Nephron (organoid): Measurements from ENCODE around the gene CCNY.

ENCODE experiments used
- H3K27ac Mint-ChIP-seq, 3 experiments: 2 replicates each; pipeline ENCODE4 v1.8.0; 2020; ENCODE audit warnings: mixed read lengths in 3 of 3, mild to moderate bottlenecking in 2 of 3, moderate library complexity in 1 of 3
- H3K27me3 Mint-ChIP-seq: 2 replicates; pipeline ENCODE4 v1.8.0; 2021; ENCODE audit warnings: low read depth, mild to moderate bottlenecking, moderate library complexity, mixed read lengths
- H3K36me3 Mint-ChIP-seq: 2 replicates; pipeline ENCODE4 v1.8.0; 2020; ENCODE audit warnings: low read depth, mixed read lengths
- H3K4me1 Mint-ChIP-seq: 2 replicates; pipeline ENCODE4 v1.8.0; 2020; ENCODE audit warnings: mixed read lengths
- H3K4me3 Mint-ChIP-seq, 3 experiments: 2 replicates each; pipeline ENCODE4 v1.8.0; 2020; ENCODE audit warnings: mild to moderate bottlenecking in 3 of 3, mixed read lengths in 3 of 3, moderate library complexity in 2 of 3
- H3K9me3 Mint-ChIP-seq: 2 replicates; pipeline ENCODE4 v1.8.0; 2020; ENCODE audit warnings: mixed read lengths
- TF ChIP-seq, protein P1 (sequence below), 3 experiments: fragments of 200-600 bp; sonication (generic); IDR thresholded peaks; one replicate each; pipeline ENCODE4 v1.5.0; 2021; ENCODE audit warnings: antibody characterized with exemption in 3 of 3; ENCODE audit not compliant: unreplicated experiment in 3 of 3

CCNY gene

DNA sequence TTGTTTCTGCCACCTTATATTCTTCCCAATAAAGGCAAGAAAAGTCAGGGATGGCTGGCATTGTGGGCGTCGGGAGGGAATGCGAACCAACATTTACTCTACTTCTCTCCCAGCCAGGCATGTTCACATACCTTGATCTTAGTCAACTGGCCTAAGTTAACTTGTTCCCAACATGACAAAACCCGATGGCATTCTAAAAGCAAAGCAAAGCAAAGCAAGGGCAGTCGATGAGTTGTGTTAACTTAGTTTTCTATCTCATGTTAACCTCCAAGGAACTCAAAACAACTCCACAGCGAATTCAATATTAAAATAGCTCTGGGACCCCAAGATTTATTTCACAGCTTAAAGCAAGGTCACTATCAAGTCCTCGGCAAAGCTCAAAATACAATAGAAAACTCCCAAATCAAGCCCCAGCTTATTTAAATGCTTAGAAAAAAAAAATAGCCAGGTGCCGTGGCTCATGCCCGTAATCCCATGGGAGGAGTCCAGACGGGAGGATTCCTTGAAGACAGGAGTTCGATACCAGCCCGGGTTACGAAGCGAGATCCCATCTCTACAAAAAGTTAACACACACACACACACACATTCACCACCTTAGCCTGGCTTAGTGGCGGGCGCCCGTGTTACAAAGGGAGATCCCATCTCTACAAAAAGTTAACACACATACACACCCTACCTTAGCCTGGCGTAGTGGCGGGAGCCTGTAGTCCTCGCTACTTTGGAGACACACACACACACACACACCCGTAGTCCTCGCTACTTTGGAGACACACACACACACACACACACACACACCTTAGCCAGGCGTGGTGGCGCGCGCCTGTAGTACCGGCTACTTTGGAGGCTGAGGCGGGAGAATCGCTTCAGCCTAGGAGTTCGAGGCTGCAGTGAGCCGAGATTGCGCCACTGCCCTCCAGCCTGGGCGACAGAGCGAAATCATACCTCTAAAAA is 901 bp upstream of the CCNY start:
- H3K4me3 Mint-ChIP-seq, result peak overlapping the region; percentile 95 to 96 (median 95)
- H3K27me3 Mint-ChIP-seq, result no peaks in the 10 kb centered on the region
- TF ChIP-seq, protein P1, sequence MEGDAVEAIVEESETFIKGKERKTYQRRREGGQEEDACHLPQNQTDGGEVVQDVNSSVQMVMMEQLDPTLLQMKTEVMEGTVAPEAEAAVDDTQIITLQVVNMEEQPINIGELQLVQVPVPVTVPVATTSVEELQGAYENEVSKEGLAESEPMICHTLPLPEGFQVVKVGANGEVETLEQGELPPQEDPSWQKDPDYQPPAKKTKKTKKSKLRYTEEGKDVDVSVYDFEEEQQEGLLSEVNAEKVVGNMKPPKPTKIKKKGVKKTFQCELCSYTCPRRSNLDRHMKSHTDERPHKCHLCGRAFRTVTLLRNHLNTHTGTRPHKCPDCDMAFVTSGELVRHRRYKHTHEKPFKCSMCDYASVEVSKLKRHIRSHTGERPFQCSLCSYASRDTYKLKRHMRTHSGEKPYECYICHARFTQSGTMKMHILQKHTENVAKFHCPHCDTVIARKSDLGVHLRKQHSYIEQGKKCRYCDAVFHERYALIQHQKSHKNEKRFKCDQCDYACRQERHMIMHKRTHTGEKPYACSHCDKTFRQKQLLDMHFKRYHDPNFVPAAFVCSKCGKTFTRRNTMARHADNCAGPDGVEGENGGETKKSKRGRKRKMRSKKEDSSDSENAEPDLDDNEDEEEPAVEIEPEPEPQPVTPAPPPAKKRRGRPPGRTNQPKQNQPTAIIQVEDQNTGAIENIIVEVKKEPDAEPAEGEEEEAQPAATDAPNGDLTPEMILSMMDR (IDR thresholded peaks at IDR 0.05; ENCODE audit: unreplicated experiment in 3 of 3), result no peak
- H3K9me3 Mint-ChIP-seq, result no peaks in the 10 kb centered on the region
- H3K36me3 Mint-ChIP-seq, result peaks cover 15% of the 10 kb centered on the region
- H3K27ac Mint-ChIP-seq, result peak overlapping the region; percentile 57 to 93 (median 87)
- peaks cover 74% of the 10 kb centered on the region for H3K4me1 Mint-ChIP-seq

DNA sequence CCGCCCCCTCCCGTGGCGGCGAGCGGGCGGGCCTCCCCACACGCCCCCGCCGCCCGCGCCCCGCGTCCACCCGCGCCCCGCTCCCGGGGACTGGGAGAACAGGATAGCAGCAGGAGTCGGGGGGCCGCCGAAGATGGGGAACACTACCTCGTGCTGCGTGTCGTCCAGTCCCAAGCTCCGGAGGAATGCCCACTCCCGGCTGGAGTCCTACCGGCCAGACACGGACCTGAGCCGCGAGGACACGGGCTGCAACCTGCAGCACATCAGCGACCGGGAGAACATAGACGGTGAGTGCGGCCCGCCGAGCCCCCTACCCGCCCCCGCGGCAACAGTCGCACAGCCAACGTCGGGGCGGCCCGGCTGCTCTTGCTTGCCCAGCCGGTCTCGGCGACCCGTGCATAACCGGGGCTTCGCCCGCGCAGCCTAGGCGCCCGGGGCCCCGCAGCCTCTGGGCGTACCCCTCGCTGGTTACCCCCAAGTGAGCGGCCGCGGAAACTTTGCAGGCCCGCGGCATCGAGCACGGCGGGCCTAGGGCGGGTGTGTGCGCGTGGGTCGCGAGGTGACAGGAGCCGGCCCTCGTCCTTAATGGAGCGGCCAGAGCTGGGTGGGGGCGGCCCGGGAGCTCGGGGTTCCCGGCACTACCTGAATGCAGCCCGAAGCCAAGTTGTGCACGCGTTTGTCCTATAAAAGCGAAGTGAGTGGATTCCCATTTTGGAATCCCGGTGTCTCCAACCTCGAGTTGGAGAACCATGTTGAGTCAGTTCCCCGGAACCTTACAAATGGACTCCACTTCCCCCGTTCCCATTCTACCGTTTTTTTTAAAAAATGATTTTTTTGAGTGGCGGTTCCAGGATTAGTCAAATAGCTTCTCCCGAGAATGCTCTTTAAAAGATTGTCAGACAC is 863 bp downstream of the CCNY start:
- H3K36me3 Mint-ChIP-seq, result peaks cover 15% of the 10 kb centered on the region
- H3K27me3 Mint-ChIP-seq, result no peaks in the 10 kb centered on the region
- TF ChIP-seq, protein P1 (IDR thresholded peaks at IDR 0.05; ENCODE audit: unreplicated experiment in 3 of 3), result no peak
- H3K27ac Mint-ChIP-seq, result peak overlapping the region; percentile 44 to 85 (median 56)
- no peaks in the 10 kb centered on the region for H3K9me3 Mint-ChIP-seq
- peaks cover 75% of the 10 kb centered on the region for H3K4me1 Mint-ChIP-seq
- H3K4me3 Mint-ChIP-seq, result peak overlapping the region; percentile 87 to 90 (median 88)

DNA sequence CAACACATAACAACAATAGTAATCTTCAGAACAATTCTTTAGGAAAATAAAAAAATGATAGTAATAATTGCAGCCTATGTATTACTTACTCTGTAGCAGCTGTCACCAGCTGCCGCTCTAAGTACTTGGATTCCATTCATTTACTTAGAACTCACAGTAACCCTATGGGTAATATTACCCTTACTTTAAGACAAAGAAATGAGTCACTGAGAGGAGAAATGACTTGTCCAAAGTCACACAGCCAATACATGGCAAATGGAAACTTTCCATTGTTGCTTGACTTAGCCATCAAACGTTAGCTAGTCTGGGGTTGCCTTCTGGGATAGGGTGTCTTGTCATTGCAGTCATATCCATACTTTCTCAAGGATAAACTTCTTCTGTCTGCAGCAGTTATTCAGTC is 3.6 kb downstream of the CCNY start:
- H3K4me3 Mint-ChIP-seq, result peak overlapping the region in 2 of 3 experiments; percentile 88 to 90
- H3K9me3 Mint-ChIP-seq, result no peaks in the 10 kb centered on the region
- H3K36me3 Mint-ChIP-seq, result no peaks in the 10 kb centered on the region
- peaks cover 59% of the 10 kb centered on the region for H3K4me1 Mint-ChIP-seq
- H3K27me3 Mint-ChIP-seq, result no peaks in the 10 kb centered on the region
- TF ChIP-seq, protein P1 (IDR thresholded peaks at IDR 0.05; ENCODE audit: unreplicated experiment in 3 of 3), result no peak
- peak overlapping the region in 2 of 3 experiments; percentile 10 to 16 for H3K27ac Mint-ChIP-seq

DNA sequence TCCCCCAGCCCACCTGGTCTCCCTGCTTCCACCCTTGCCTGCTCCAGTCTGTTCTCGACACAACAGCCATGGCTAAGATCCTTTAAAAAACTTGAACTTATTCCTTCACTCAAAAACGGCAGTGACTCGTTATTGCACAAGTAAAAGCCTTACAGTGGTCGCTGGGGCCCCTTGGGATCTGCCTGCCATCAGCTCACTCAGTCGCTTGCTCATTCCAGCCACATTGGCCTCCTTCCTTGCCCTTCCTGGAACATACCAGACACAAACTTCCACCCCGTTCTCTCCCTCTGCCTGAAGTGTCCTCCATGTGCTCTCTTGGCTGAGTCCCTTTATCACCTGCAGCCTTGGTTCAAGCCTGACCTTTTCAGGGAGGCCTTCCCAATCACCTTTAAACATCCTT is 4.7 kb downstream of the CCNY start:
- peak overlapping the region; percentile 9 to 65 (median 28) for H3K4me3 Mint-ChIP-seq
- no peaks in the 10 kb centered on the region for H3K36me3 Mint-ChIP-seq
- H3K27ac Mint-ChIP-seq, result peak overlapping the region; percentile 4 to 37 (median 31)
- peaks cover 57% of the 10 kb centered on the region for H3K4me1 Mint-ChIP-seq
- no peaks in the 10 kb centered on the region for H3K27me3 Mint-ChIP-seq
- TF ChIP-seq, protein P1 (IDR thresholded peaks at IDR 0.05; ENCODE audit: unreplicated experiment in 3 of 3), result no peak
- no peaks in the 10 kb centered on the region for H3K9me3 Mint-ChIP-seq

DNA sequence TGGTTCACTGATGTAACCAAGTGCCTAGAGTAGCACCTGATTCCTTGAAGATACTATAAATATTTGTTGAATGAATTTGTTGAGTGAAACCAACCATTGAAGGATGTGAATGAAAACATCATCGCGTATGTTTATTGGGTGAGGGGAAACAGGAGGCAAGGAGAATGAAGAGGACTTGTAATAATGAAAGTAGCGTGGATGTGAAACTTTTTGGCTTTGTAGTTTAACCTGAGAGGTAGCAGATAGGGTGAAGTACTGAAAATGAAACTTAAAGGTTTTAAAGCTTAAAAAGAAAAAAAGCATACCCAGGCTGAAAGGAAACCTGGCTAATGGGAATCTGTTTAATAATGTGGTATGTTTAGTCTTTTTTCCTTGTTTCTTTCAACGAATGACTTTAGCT is 5.2 kb downstream of the CCNY start:
- no peak overlapping the region for H3K4me3 Mint-ChIP-seq
- peaks cover 62% of the 10 kb centered on the region for H3K4me1 Mint-ChIP-seq
- H3K9me3 Mint-ChIP-seq, result no peaks in the 10 kb centered on the region
- TF ChIP-seq, protein P1 (IDR thresholded peaks at IDR 0.05; ENCODE audit: unreplicated experiment in 3 of 3), result no peak
- no peaks in the 10 kb centered on the region for H3K27me3 Mint-ChIP-seq
- H3K36me3 Mint-ChIP-seq, result no peaks in the 10 kb centered on the region
- H3K27ac Mint-ChIP-seq, result peak overlapping the region in 1 of 3 experiments; percentile 37
